ENCODE measurements around the gene GLCE.

The GLCE gene

DNA sequence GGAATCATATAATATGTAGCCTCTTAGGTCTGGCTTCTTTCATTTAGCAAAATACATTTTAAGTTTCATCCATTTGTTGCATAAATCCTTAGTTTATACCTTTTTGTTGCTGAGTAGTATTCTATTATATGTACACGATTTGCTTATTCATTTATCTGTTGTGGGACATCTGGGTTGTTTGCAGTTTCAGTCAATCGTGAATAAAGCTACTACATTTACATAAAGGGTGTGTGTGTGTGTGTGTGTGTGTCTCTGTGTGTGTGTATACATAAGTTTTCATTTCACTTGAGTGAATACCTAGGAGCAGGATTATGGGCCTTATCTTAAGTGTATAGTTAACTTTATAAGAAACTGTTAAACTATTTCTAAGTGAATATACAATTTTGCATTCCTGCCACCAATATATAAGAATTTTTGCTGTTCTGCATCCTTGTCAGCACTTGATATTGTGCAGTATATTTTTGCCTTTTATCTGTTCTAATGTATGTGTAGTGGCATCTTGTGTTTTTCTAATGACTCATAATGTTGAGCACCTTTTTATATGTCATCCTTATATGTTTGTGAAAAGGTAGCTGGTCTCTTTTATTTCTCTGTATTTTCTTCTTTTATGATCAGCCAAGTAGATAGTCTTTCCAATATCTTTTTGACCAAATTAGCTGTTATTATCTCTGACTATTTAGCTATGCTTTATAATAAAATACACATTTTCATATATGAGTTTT is 55.0 kb downstream of the GLCE start:
- no peaks in the 10 kb centered on the region for H3K9me3 Mint-ChIP-seq
- no peak overlapping the region for H3K27ac Mint-ChIP-seq
- intact Hi-C loops (cut with micrococcal nuclease) = no loop called here
- no peaks in the 10 kb centered on the region for H3K27me3 Mint-ChIP-seq
- no peak overlapping the region for H3K4me3 Mint-ChIP-seq
- no peaks in the 10 kb centered on the region for H3K36me3 Mint-ChIP-seq (ENCODE audit: low read depth)
- H3K4me1 Mint-ChIP-seq (ENCODE audit: low read depth) = no peaks in the 10 kb centered on the region

DNA sequence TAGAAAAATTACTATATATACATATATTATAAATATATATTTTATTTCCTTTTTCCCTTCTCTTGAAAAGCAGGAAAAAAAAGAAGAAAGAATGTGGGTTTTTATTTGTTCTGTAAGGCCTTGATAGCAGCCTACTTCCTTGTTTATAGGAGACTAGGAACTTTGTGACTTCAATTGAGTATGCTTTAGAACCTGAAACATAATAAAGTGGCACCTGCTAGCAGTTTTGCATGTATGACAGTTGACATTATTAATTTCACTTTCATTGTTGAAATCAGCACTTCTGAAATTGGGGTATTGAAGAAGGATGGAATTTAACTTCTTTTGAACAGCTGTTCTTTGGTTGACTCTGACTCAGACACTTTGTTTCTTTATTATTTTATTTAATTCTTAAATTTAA is 56.9 kb downstream of the GLCE start:
- Mint-ChIP-seq H3K9me3 (no peaks in the 10 kb centered on the region), H3K36me3 (ENCODE audit: low read depth) (no peaks in the 10 kb centered on the region), H3K27me3 (no peaks in the 10 kb centered on the region), H3K4me1 (ENCODE audit: low read depth) (no peaks in the 10 kb centered on the region), H3K4me3 (no peak overlapping the region), H3K27ac (no peak overlapping the region)
- intact Hi-C loops (cut with micrococcal nuclease) = no loop called here

DNA sequence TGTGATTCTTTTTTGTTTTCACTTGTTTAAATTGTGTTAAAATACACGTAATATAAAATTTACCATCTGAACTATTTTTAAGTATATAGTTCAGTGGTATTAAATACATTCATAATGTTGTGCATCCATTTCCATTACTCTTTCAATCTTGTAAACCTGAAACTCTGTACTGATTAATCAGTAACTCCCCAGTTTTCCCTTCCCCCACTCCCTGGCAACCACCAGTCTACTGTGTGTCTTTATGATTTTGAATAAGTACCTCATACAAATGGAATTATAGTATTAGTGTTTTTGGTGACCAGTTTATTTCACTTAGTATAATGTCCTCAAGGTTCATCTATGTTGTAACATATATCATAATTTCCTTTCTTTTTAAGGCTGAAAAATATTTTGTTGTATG is 59.3 kb downstream of the GLCE start:
- Mint-ChIP-seq H3K27ac (no peak overlapping the region), H3K36me3 (ENCODE audit: low read depth) (peaks cover 7% of the 10 kb centered on the region), H3K4me1 (ENCODE audit: low read depth) (peaks cover 5% of the 10 kb centered on the region), H3K4me3 (no peak overlapping the region), H3K9me3 (peaks cover 13% of the 10 kb centered on the region), H3K27me3 (no peaks in the 10 kb centered on the region)
- intact Hi-C loops (cut with micrococcal nuclease) = no loop called here

DNA sequence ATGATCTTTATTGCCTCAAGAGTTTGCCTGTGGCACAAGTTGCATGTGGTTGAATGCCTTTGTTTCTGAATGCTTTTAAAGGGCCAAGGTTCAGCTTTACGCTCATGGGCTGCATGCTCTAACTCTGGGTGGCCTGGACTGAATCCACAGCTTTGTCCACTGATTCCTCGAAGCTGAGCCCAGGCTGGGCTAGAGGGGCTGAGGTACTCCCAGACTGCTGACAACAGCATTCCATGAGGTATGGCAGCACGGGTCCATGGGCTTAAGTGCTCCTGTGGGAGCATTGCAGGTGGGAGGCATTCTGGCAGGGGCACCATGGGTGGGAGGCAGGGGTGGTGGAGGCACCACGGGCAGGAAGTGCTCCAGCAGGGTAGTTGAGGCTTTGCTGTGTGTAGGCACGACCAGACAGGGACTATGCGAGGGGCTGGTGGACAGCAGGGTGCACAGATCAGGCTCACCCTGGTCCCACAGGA is 61.6 kb downstream of the GLCE start:
- no peak overlapping the region for H3K4me3 Mint-ChIP-seq
- H3K27ac Mint-ChIP-seq = no peak overlapping the region
- intact Hi-C loops (cut with micrococcal nuclease) = no loop called here
- H3K9me3 Mint-ChIP-seq = peaks cover 13% of the 10 kb centered on the region
- H3K36me3 Mint-ChIP-seq (ENCODE audit: low read depth) = peaks cover 7% of the 10 kb centered on the region
- H3K27me3 Mint-ChIP-seq = no peaks in the 10 kb centered on the region
- H3K4me1 Mint-ChIP-seq (ENCODE audit: low read depth) = peaks cover 5% of the 10 kb centered on the region

DNA sequence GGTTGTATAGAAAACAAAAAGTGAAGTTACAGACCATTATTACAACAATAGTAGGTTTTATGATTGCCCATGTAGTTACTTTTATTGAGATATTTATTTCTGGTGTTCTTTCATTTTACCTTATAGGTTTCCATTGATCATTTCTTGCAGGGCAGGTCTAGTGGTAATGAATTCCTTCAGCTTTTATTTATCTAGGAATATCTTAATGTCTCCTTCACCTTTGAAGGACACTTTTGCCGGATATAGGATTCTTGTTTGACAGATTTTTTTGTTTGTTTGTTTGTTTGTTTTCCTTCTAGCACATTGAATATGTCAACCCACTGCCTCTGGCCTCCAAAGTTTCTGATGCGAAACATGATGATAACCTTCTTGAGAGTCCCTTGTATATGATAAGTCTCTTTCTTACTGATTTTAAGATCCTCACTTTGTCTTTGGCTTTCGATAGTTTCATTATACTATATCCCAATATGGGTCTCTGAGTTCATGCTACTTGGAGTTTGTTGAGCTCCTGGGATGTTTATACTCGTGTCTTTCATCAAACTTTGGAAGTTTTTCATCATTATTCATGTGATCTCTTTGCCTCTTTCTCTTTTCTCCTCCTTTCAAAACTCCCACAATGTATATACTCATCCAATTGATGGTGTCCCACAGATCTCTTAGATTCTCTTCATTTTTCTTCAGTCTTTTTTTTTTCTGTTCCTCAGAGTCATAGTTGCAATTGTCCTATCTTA is 62.8 kb downstream of the GLCE start:
- intact Hi-C loops (cut with micrococcal nuclease) = no loop called here
- no peak overlapping the region for H3K27ac Mint-ChIP-seq
- H3K9me3 Mint-ChIP-seq = peaks cover 13% of the 10 kb centered on the region
- H3K36me3 Mint-ChIP-seq (ENCODE audit: low read depth) = peaks cover 10% of the 10 kb centered on the region
- no peaks in the 10 kb centered on the region for H3K27me3 Mint-ChIP-seq
- H3K4me1 Mint-ChIP-seq (ENCODE audit: low read depth) = peaks cover 5% of the 10 kb centered on the region
- no peak overlapping the region for H3K4me3 Mint-ChIP-seq

DNA sequence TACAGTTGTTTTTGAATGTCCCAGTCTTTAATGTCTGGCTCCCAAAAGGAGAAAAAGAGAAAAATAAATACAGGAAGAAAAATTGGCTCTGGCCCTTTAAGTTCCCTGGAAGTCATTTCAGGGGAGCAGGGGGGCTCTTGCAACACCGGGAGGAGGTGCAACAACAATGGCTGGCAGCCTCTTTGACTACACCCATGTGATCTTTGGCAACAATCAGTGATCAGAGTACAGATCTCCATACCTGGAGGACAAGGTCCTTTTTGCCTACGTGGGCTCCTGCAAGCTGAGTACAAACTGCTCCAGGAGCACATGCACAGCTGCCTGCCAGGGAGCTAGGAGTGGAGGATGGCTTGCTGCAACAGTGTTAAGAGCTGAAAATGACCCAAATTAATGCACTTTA is 63.9 kb downstream of the GLCE start:
- no peak overlapping the region for H3K27ac Mint-ChIP-seq
- H3K4me1 Mint-ChIP-seq (ENCODE audit: low read depth) = peaks cover 5% of the 10 kb centered on the region
- H3K9me3 Mint-ChIP-seq = peaks cover 13% of the 10 kb centered on the region
- H3K27me3 Mint-ChIP-seq = no peaks in the 10 kb centered on the region
- H3K36me3 Mint-ChIP-seq (ENCODE audit: low read depth) = peaks cover 21% of the 10 kb centered on the region
- intact Hi-C loops (cut with micrococcal nuclease) = no loop called here
- H3K4me3 Mint-ChIP-seq = no peak overlapping the region

DNA sequence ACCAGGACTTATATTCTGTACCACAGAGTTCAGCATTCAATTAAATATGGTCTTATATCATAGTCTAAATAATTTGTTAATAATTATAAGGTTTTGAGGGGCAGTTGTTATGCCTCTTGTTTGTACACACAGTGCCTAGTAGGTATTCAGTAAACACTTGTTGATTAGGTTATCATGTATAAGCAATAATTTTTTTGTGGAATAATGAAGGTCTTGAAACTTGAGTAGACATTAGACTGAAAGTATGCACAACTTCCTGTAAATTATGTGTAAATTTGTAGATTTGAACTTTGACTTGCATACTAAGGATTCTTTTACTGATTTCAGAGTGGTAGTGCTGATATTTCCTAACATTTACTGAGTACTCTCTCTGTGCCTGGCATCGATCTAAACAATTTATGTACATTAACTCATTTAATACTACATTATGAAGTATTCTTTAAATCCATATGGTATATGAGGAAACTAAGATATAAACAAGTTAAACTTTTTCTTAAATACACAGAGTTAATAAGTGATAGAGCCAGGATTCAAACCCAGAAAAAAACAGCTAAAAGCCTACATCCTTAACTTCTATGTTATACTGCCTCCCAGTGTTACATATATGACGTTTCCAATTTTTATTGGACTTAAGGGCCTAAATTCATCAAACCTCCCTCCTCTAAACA is 65.1 kb downstream of the GLCE start:
- H3K27ac Mint-ChIP-seq = no peak overlapping the region
- H3K4me1 Mint-ChIP-seq (ENCODE audit: low read depth) = peaks cover 5% of the 10 kb centered on the region
- peaks cover 30% of the 10 kb centered on the region for H3K36me3 Mint-ChIP-seq (ENCODE audit: low read depth)
- no peak overlapping the region for H3K4me3 Mint-ChIP-seq
- intact Hi-C loops (cut with micrococcal nuclease) = loop anchor here (1.0 kb wide), 1 partner anchor 166 kb away; no protein-coding TSS in a partner anchor
- H3K27me3 Mint-ChIP-seq = no peaks in the 10 kb centered on the region
- H3K9me3 Mint-ChIP-seq = peaks cover 13% of the 10 kb centered on the region

DNA sequence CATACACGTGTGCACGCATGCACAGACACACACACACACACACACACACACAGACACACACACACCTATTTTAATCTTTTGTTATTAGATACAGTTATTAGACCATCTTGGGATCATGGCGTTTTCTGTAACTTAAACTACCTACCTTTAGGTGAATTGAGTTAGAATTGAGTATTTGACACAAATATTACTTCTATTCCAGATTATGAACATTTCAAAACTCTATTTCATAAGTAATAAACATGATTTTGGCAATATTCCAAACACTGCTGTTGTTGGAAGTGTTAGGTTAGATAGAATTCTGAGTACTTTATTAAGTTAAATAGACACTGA is 65.6 kb downstream of the GLCE start:
- peaks cover 13% of the 10 kb centered on the region for H3K9me3 Mint-ChIP-seq
- peaks cover 5% of the 10 kb centered on the region for H3K4me1 Mint-ChIP-seq (ENCODE audit: low read depth)
- intact Hi-C loops (cut with micrococcal nuclease) = no loop called here
- H3K27me3 Mint-ChIP-seq = no peaks in the 10 kb centered on the region
- peaks cover 30% of the 10 kb centered on the region for H3K36me3 Mint-ChIP-seq (ENCODE audit: low read depth)
- H3K4me3 Mint-ChIP-seq = no peak overlapping the region
- H3K27ac Mint-ChIP-seq = no peak overlapping the region

DNA sequence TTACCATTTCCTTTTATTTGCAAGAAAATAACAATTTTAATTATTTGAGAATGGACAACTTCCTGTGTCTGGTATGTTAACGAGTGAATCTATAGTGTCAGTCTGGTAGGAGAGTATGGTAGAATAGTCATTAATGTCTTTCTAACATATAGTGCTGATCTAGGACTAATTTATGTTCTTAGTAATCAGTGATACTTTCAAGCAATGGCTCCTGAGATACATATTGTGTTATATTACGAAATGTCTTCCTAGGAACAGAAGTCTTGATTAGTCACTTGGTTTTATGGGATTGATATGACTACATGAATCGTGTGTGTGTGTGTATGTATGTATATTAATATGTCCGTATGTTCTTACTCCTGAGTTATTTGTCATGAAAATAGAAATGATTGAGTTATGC is 71.7 kb downstream of the GLCE start:
- H3K27ac Mint-ChIP-seq = no peak overlapping the region
- no peak overlapping the region for H3K4me3 Mint-ChIP-seq
- H3K4me1 Mint-ChIP-seq (ENCODE audit: low read depth) = peaks cover 13% of the 10 kb centered on the region
- peaks cover 22% of the 10 kb centered on the region for H3K36me3 Mint-ChIP-seq (ENCODE audit: low read depth)
- no peaks in the 10 kb centered on the region for H3K9me3 Mint-ChIP-seq
- H3K27me3 Mint-ChIP-seq = no peaks in the 10 kb centered on the region
- intact Hi-C loops (cut with micrococcal nuclease) = no loop called here

DNA sequence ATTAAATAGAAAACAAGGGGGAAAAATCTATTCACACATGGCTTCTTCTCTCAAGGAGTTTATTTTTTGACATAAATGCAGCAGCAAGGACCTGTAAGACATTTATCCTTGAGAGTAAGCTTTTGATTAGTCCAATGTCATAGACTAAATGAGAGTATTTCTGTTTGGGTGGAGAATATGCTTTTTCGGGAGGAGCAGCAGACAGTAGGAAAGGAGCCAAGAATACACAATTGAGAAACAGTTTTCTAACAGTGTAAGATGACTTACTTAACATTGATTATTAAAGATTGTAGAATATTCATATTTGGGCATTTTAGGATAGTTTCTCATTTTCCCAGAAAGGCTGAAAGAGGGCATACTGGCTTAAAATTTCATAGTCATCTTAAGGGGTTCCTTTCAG is 72.3 kb downstream of the GLCE start:
- peaks cover 13% of the 10 kb centered on the region for H3K4me1 Mint-ChIP-seq (ENCODE audit: low read depth)

DNA sequence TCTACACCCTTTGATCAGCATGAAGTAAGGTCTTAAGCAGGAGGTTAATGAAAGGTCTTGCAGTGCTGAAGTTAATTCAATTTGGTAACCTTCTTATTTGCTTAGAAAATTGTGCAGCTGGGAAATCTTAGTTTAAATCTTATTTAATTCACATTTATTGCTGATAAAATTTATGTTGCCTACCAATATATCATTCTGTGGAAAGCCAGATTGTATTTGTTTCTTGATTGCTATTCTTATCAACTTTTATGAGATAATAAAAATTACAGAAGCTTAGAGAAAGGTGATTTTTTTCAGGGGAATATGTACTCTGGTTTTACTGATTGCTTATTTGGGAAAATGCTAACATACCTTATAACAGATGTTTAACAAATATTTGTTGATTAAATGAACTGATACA is 74.2 kb downstream of the GLCE start:
- peaks cover 7% of the 10 kb centered on the region for H3K36me3 Mint-ChIP-seq (ENCODE audit: low read depth)
- H3K4me1 Mint-ChIP-seq (ENCODE audit: low read depth) = peaks cover 13% of the 10 kb centered on the region
- H3K4me3 Mint-ChIP-seq = no peak overlapping the region
- no peaks in the 10 kb centered on the region for H3K27me3 Mint-ChIP-seq
- H3K27ac Mint-ChIP-seq = no peak overlapping the region
- intact Hi-C loops (cut with micrococcal nuclease) = no loop called here
- no peaks in the 10 kb centered on the region for H3K9me3 Mint-ChIP-seq

More for the DNA sequence above, 72.3 kb downstream of the GLCE start:
- H3K9me3 Mint-ChIP-seq = no peaks in the 10 kb centered on the region
- H3K4me3 Mint-ChIP-seq = no peak overlapping the region
- H3K27ac Mint-ChIP-seq = no peak overlapping the region
- H3K27me3 Mint-ChIP-seq = no peaks in the 10 kb centered on the region
- intact Hi-C loops (cut with micrococcal nuclease) = no loop called here
- H3K36me3 Mint-ChIP-seq (ENCODE audit: low read depth) = peaks cover 22% of the 10 kb centered on the region

DNA sequence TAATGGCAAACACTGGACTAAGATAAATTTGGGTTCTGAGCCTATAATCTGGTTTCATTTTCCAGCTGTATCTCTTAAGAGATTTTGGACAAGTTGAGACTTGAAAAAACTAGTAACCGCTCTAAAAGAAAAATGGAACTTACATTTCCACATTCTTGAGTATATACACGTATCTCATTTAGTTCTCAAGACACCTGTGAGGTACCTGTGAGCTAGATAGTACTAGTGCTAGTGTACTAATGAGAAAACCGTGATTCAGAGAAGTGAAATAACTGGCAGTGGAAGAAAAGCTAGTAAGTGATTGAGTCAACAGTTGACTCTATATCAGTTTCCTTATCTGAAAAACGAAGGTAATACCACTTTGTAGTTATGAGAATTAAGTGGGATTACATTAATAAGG is 76.1 kb downstream of the GLCE start:
- no peaks in the 10 kb centered on the region for H3K36me3 Mint-ChIP-seq (ENCODE audit: low read depth)
- peaks cover 13% of the 10 kb centered on the region for H3K4me1 Mint-ChIP-seq (ENCODE audit: low read depth)
- intact Hi-C loops (cut with micrococcal nuclease) = no loop called here
- no peak overlapping the region for H3K4me3 Mint-ChIP-seq
- no peak overlapping the region for H3K27ac Mint-ChIP-seq
- H3K9me3 Mint-ChIP-seq = no peaks in the 10 kb centered on the region
- H3K27me3 Mint-ChIP-seq = no peaks in the 10 kb centered on the region

DNA sequence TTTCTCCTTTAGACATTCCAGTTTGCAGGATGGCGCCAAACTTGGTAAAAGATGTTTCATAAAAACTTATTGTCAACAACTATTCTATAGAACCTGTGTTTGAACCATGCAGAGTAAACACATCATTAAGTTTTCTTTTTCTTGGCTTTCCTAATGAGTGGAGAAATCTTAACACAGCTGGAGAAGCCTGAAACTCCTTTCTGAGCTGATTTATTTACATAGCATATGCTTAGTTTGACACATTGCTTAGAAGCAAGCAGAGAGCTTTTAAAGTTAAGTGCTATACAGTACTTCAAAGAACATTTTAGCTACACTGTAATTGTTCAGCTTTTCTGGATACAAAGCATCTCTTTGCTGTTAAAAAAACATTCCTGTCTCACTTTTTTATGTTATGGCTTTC is 77.3 kb downstream of the GLCE start:
- Mint-ChIP-seq H3K4me3 (no peak overlapping the region), H3K4me1 (ENCODE audit: low read depth) (peaks cover 2% of the 10 kb centered on the region), H3K27me3 (no peaks in the 10 kb centered on the region), H3K27ac (no peak overlapping the region), H3K9me3 (no peaks in the 10 kb centered on the region), H3K36me3 (ENCODE audit: low read depth) (no peaks in the 10 kb centered on the region)
- intact Hi-C loops (cut with micrococcal nuclease) = no loop called here

DNA sequence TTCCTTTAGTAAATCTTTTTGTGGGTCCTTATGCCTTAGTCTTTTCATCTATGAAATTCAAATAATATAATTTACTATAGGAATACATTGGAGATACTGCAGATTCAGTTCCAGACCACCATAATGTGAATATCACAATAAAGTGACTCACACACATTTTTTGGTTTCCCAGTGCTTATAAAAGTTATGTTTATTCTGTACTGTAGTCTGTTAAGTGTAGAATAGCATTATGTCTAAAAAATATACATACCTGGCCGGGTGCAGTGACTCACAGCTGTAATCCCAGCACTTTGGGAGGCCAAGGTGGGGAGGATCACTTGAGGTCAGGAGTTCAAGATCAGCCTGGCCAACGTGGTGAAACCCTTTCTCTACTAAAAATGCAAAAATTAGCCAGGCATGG is 84.4 kb downstream of the GLCE start:
- Mint-ChIP-seq H3K4me1 (ENCODE audit: low read depth) (peaks cover 6% of the 10 kb centered on the region), H3K36me3 (ENCODE audit: low read depth) (no peaks in the 10 kb centered on the region), H3K27ac (no peak overlapping the region), H3K4me3 (no peak overlapping the region), H3K27me3 (no peaks in the 10 kb centered on the region), H3K9me3 (no peaks in the 10 kb centered on the region)
- intact Hi-C loops (cut with micrococcal nuclease) = no loop called here

All from dendritic cell treated with granulocyte-macrophage colony-stimulating factor and Interleukin-4, amounts not matched to agents 40 ng/mL and 50 ng/mL, for 4 days (primary cell).